ENCODE results near the gene CLCN7. TPM values are rescaled to one million over a fixed set of nuclear protein-coding genes. Genes with fewer than 3 reads are reported as not detected.

Gene CLCN7
- total RNA-seq, result 39.7 and 45.1 TPM in 2 replicates

GRCh38 chr16:1474796-1475551 is at the start of gene CLCN7:
Gene CLCN7, minus strand, starts transcription at chr16:1475028. Its CDS starts 54 bp downstream, at chr16:1474974.

GRCh38 chr16:1492923-1493745 is 18.3 kb upstream of the CLCN7 start, which contains the start of gene TELO2:
Gene TELO2, plus strand, starts transcription at chr16:1493360. Its CDS starts 922 bp downstream, at chr16:1494282.

GRCh38 chr16:1488619-1489018 is 13.8 kb upstream of the CLCN7 start, which contains the start of gene PTX4:
Gene PTX4, minus strand, starts transcription at chr16:1488944. Its CDS starts 35 bp downstream, at chr16:1488909.

GRCh38 chr16:1443980-1444729 is 30.7 kb downstream of the CLCN7 start, which contains the start of gene CCDC154:
Gene CCDC154, minus strand, starts transcription at chr16:1444556. Its CDS starts 234 bp downstream, at chr16:1444322.

GRCh38 chr16:1430759-1431496 is 43.9 kb downstream of the CLCN7 start, which contains the start of gene PERCC1:
Gene PERCC1, plus strand, starts transcription at chr16:1431078. Its CDS starts 1,516 bp downstream, at chr16:1432594.

GRCh38 chr16:1414532-1415260 is 60.1 kb downstream of the CLCN7 start, which contains the start of gene UNKL:
Gene UNKL, minus strand, starts transcription at chr16:1414704. Its CDS starts 13 bp downstream, at chr16:1414691.

Other genes with a start within 250 kb of the CLCN7 start
- gene TPSG1, start 249.8 kb downstream of the CLCN7 start, total RNA-seq, result not detected in 2 replicates
- not detected in 2 replicates for gene TPSB2, start 244.8 kb downstream of the CLCN7 start, total RNA-seq
- gene TPSAB1, start 234.3 kb downstream of the CLCN7 start, total RNA-seq, result not detected in 2 replicates
- gene TPSD1, start 219.0 kb downstream of the CLCN7 start, total RNA-seq, result not detected in 2 replicates
- gene UBE2I, start 165.4 kb downstream of the CLCN7 start, total RNA-seq, result 72.6 and 78.7 TPM in 2 replicates
- 0.33 and 0.54 TPM in 2 replicates for gene BAIAP3, start 141.4 kb downstream of the CLCN7 start, total RNA-seq
- 122 and 128 TPM in 2 replicates for gene TSR3, start 123.2 kb downstream of the CLCN7 start, total RNA-seq
- 44.8 and 46.0 TPM in 2 replicates for gene GNPTG, start 123.1 kb downstream of the CLCN7 start, total RNA-seq
- 7.3 and 8.8 TPM in 2 replicates for gene UNKL, start 60.3 kb downstream of the CLCN7 start, total RNA-seq
- 18.6 and 28.3 TPM in 2 replicates for gene UQCC4, start 54.3 kb downstream of the CLCN7 start, total RNA-seq
- not detected in 2 replicates for gene PERCC1, start 44.0 kb downstream of the CLCN7 start, total RNA-seq
- gene CCDC154, start 30.5 kb downstream of the CLCN7 start, total RNA-seq, result 0.05 TPM in 1 of 2 replicates, not detected in the other
- 0.20 TPM in 1 of 2 replicates, not detected in the other for gene PTX4, start 13.9 kb upstream of the CLCN7 start, total RNA-seq
- gene TELO2, start 18.3 kb upstream of the CLCN7 start, total RNA-seq, result 23.8 and 27.4 TPM in 2 replicates
- 53.5 and 61.6 TPM in 2 replicates for gene TMEM204, start 58.6 kb upstream of the CLCN7 start, total RNA-seq
- 12.8 and 13.0 TPM in 2 replicates for gene IFT140, start 137.0 kb upstream of the CLCN7 start, total RNA-seq
- 7.7 and 10.7 TPM in 2 replicates for gene CRAMP1, start 137.3 kb upstream of the CLCN7 start, total RNA-seq
- gene JPT2, start 203.3 kb upstream of the CLCN7 start, total RNA-seq, result 82.3 and 108 TPM in 2 replicates
- gene MAPK8IP3, start 231.2 kb upstream of the CLCN7 start, total RNA-seq, result 18.6 and 20.5 TPM in 2 replicates

Data from mammary microvascular endothelial cell (primary cell).